GM19328 (cell line): Measurements from ENCODE around the gene FOXRED2.
"Not testable (repeated sequence)": the region's sequence is repeated elsewhere in the genome, so short reads cannot be mapped to it uniquely, and the experiment has no call there.

Experiments used
- ATAC-seq: cut with Tn5 transposase; IDR thresholded peaks from one replicate; pipeline ENCODE4 v1.9.1; 2021; ENCODE audit warnings: mild to moderate bottlenecking, moderate library complexity; ENCODE audit not compliant: unreplicated experiment

The FOXRED2 gene

DNA sequence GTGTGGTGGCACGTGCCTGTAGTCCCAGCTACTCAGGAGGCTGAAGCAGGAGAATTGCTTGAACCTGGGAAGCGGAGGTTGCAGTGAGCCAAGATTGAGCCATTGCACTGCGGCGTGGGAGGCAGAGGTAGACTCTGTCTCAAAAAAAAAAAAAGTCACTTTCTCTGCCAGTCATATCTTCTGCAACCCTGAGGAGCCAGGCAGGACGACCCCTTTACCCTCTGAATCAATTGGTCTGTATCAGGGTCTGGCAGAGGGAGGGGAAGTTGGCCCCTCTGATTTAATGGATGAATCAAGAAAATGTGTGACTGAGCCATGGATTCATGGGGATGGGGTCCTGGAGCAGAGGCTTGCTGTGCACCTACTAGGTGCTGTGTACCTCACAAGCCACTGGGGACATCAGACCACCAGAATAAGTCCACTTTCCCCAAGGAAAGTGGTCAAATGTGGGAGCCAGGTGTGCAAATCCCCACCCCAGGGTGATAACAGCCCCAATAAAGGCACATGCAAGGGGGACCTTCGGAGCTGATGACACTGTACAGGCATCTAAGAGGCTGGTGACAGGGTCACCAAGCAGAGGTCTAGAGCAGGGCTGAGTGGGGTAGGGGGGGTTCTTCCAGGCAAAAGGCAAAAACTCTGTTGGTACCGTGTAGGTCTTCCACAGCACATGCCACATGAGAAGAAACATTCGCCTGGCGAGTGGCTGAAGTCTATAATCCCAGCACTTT is 54.4 kb downstream of the FOXRED2 start:
- no peak for ATAC-seq

GRCh38 chr22:36450923-36451322 is 55.9 kb downstream of the FOXRED2 start:
- not testable (repeated sequence) for ATAC-seq

GRCh38 chr22:36449596-36450175 is 57.2 kb downstream of the FOXRED2 start:
- ATAC-seq = no peak

GRCh38 chr22:36447632-36448031 is 59.2 kb downstream of the FOXRED2 start:
- ATAC-seq = no peak

DNA sequence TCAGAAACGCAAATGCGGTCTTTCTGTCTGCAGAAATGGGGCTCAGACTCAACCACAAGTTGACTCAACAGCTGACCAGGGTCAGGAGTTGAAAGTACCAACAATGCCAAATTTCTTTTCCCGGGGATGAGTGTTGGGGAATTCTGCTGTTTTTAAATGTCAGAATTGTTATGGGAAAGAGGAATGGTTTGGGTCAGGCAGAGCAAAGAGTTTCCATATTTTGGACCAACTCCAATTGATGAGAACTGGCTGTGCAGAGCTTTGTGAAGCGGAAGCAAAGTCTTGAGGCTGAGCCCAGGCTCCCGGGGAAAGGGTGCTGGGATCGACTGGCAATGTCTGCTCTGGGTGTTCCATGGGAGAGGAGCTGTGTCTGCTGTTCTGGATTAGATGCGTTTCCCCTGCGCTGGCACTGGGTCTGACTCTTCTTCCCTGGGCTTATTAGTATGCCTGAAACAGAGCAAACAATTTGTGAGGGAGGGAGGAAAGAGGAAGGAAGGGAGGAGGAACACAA is 61.6 kb downstream of the FOXRED2 start:
- ATAC-seq = no peak

DNA sequence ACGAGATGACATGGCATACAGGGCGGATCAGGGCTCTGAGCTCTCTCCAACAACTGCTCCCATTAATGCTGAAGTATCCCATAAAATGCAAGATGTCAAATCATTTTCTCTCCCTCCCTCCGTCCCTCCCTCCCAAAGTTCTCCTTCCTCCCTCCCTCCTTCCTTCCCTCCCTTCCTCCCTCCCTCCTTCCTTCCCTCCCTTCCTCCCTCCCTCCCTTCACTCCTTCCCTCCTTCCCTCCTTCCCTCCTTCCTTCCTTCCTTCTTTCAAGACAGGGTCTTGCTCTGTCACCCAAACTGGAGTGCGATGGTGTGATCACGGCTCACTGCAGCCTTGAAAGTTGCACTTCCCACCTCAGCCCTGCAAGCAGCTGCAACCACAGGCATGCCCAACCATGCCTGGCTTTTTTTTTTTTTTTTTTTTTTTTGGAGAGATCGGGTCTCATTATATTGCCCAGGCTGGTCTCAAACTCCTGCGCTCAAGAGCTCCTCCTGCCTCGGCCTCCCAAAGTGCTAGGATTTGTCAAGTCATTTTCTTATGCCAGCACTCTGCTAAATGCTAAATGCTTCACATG is 63.6 kb downstream of the FOXRED2 start:
- no peak for ATAC-seq

DNA sequence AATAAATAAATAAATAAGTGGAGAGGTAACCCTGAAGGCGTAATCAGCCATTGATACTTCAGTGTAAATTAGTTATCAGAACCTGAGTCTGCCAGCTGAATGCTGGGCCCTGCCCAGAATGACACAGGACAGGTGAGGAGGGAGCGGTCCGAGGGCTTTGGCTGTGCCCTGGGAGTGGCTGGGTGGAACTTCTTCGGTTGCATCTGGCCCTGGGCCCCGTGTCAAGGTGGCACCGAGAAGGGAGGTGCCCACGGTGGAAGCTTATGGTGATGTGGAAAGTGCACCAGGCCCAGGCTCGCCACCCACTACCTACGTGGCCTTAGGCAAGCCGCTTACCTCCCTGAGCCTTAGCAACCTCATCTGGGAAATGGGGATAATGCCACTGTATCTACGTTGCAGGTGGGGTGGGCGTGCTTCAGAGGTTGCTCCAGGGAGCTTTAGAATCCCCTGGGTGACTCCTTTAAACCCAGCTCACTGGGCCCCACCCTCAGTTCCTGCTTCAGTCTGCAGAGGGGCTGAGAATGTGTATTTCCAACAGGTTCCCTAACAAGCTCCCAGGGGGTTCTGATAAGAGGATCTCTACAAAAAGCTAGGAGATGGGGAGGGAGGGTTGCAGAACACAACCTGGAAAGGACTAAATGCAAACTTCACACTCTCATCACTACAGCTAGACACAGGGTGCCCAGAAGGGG is 64.2 kb downstream of the FOXRED2 start:
- no peak for ATAC-seq

DNA sequence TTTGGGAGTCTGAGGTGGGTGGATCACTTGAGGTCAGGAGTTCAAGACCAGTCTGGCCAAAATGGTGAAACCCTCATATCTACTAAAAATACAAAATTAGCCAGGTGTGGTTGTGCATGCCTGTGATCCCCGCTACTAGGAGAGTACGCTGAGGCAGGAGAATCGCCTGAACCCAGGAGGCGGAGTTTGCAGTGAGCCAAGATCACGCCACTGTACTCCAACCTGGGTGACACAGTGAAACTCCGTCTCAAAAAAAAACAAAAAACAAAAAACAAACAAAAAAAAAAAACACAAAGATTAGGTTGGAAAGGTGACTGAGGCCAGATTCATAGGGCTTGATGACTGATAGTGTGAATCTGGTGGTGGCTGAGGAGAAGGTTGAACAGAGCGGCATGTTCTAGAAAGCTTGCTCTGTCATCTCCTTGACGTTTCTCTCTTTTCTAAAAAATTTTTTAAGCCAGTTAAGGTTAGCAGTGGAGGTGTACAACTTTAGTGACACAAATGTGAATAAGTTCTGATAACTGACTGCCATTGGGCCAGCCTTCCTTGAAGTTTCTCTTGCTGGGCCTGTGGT is 66.3 kb downstream of the FOXRED2 start:
- no peak for ATAC-seq

DNA sequence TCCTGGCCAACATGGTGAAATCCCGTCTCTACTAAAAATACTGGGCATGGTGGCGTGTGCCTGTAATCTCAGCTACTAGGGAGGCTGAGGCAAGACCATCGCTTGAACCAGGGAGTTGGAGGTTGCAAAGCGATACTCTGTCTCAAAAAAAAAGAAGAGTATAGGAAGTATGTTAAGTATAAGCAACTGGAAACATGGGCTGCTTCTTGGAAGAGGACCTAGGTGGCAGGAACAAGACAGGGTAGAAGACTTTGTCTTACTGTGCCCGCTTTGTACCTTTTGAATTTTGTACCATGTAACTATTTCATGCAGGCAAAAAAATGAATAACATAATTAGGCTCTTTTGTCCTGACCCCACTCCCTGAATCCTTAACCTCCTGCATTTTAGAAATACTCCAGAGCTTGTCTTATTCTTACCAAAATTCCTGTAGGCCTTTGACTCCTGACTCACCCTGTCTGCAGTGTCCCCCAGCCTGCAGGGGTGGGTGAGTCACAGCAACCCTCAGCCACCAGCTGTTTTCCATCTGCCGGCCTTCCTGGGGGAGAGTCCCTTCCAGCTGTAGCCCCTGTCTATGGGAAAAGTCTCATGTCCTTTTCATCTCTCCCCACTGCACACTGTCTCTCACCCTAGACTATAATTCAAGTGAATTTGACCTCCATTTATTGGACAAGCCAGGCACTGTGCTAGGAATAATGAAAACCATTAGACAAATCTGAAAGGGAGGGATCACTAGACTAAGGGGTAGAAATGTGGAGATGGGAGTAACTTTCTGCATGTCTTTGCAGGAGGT is 67.2 kb downstream of the FOXRED2 start:
- no peak for ATAC-seq
